Measurements from ENCODE around the gene CLEC2B. TPM values are rescaled to one million over a fixed set of nuclear protein-coding genes. Genes with fewer than 3 reads are reported as not detected.
A peak's percentile ranks its signal among the peaks of the same experiment; 100 is the strongest.

CLEC2B gene
- total RNA-seq (2021) (9.4 and 12.3 TPM in 2 replicates), Bru-seq, nascent RNA (percentile 70 among the genes with signal in this experiment), BruChase-seq, experiment 1, labeled RNA remaining after a 2-hour chase (percentile 55 among the genes with signal in this experiment), BruChase-seq, experiment 2, labeled RNA remaining after a 6-hour chase (percentile 61 among the genes with signal in this experiment)
- long read RNA-seq, transcript CLEC2B-201 (5 exons, 1,700 nt), result major isoform, 25 of 28 reads
- long read RNA-seq, partial matches to known transcripts, result 0 of 28 reads
- long read RNA-seq, other reads (novel, unspliced or antisense), result 3 of 28 reads

DNA sequence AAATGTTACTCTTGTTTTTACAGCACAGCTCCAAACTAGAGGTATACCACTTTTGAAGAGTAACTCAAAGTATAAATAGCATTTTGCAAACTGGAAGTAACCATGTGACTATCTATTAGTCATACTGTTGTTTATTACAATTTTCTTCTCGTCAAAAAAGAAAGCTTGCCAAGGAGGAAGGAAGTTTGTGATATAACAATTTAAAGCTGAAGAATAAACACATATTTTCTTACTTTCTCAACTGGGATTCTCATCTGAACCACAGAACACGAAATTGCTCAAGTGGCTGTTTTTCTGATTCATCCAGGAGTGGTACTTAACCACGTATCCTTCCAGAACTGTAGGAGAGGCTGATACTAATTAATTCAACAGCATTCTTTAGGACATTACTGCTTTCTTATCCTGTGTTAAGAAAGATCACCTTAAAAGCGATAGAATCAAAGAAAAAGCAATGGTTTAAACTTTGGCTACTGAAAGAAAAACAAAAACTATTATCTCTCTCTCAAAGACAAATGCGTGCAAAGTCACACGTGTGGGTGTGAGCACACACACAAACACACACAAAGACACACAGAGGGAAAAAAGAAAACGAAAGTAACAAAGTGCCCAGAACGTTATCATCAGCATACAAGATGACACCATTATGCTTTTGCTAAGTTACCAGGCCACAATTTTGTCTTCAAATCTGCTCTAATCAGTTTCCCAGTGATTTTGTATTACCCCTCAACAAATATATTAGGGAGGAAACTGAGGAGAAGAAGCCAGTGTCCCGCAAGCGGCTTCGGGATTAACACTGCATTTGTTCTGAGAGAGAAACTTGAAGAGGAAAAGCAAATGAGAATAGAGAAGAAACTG is at the start of gene CLEC2B:
Gene CLEC2B, minus strand, starts transcription at position 48 of the 855 bp plus-strand sequence.
- Histone ChIP-seq H3K36me3 (ENCODE audit: insufficient read depth, low read length, poor library complexity, severe bottlenecking) (no peaks in the 10 kb centered on the region), H3K4me3 (ENCODE audit: low read depth, low read length, poor library complexity, severe bottlenecking) (peak within 1 kb of the TSS; percentile 53), H3K4me1 (ENCODE audit: insufficient read depth, low read length, poor library complexity, severe bottlenecking) (peaks cover 4% of the 10 kb centered on the region), H3K27me3 (replicated peaks; ENCODE audit: insufficient read depth, low read depth, low read length, poor library complexity) (no peaks in the 10 kb centered on the region), H3K9me3 (ENCODE audit: low read depth, low read length, poor library complexity, severe bottlenecking) (no peaks in the 10 kb centered on the region), H3K27ac (ENCODE audit: low read depth, low read length, poor library complexity, severe bottlenecking) (peak within 1 kb of the TSS; percentile 74)
- ChIA-PET CTCF (no interaction called here), POLR2A (ENCODE audit: low non-redundant PET) (no interaction called here)
- no peak for TF ChIP-seq CTCF (conservative IDR thresholded peaks at IDR 0.05; ENCODE audit: low read depth, low read length)
- TF ChIP-seq EZH2 (IDR thresholded peaks at IDR 0.05; ENCODE audit: borderline replicate concordance, low read depth, low read length, poor library complexity, severe bottlenecking), result no peak
- intact Hi-C loops (cut with micrococcal nuclease; ENCODE audit: unreplicated experiment), result no loop called here
- BruUV-seq (replicated peaks), result no TSS peak
- DNase-seq (ENCODE audit: low spot score), result peak; percentile 74

DNA sequence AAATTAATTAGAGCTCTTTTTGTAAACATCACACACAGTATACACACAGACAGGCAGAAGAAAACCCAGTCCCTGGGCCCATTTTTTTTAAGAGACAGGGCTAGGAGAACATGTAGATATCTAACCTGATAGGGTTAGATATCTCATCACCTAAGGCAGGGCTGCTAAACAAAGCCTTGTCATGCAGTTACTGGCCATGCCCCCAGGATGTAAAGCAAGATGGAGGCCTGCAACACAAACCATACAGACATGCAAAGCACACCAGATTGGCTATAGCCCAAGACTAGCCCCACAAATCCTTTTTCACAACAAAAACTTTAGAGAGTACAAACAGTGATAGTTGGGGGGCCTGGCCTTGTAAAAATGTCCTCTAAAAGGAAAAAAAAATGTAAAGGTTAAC is 42.6 kb upstream of the CLEC2B start:
- DNase-seq (ENCODE audit: low spot score), result no peak
- BruUV-seq (replicated peaks), result no TSS peak
- Histone ChIP-seq H3K4me3 (ENCODE audit: low read depth, low read length, poor library complexity, severe bottlenecking) (no peak overlapping the region), H3K27me3 (replicated peaks; ENCODE audit: insufficient read depth, low read depth, low read length, poor library complexity) (no peaks in the 10 kb centered on the region), H3K4me1 (ENCODE audit: insufficient read depth, low read length, poor library complexity, severe bottlenecking) (no peaks in the 10 kb centered on the region), H3K27ac (ENCODE audit: low read depth, low read length, poor library complexity, severe bottlenecking) (no peak overlapping the region), H3K9me3 (ENCODE audit: low read depth, low read length, poor library complexity, severe bottlenecking) (peaks cover 22% of the 10 kb centered on the region), H3K36me3 (ENCODE audit: insufficient read depth, low read length, poor library complexity, severe bottlenecking) (no peaks in the 10 kb centered on the region)
- intact Hi-C loops (cut with micrococcal nuclease; ENCODE audit: unreplicated experiment), result no loop called here
- ChIA-PET CTCF (no interaction called here), POLR2A (ENCODE audit: low non-redundant PET) (no interaction called here)
- TF ChIP-seq EZH2 (IDR thresholded peaks at IDR 0.05; ENCODE audit: borderline replicate concordance, low read depth, low read length, poor library complexity, severe bottlenecking), result no peak
- TF ChIP-seq CTCF (conservative IDR thresholded peaks at IDR 0.05; ENCODE audit: low read depth, low read length), result no peak

- Histone ChIP-seq H3K4me1 (ENCODE audit: insufficient read depth, low read length, poor library complexity, severe bottlenecking) (no peaks in the 10 kb centered on the region), H3K36me3 (ENCODE audit: insufficient read depth, low read length, poor library complexity, severe bottlenecking) (no peaks in the 10 kb centered on the region), H3K9me3 (ENCODE audit: low read depth, low read length, poor library complexity, severe bottlenecking) (peaks cover 22% of the 10 kb centered on the region), H3K4me3 (ENCODE audit: low read depth, low read length, poor library complexity, severe bottlenecking) (no peak overlapping the region), H3K27me3 (replicated peaks; ENCODE audit: insufficient read depth, low read depth, low read length, poor library complexity) (no peaks in the 10 kb centered on the region), H3K27ac (ENCODE audit: low read depth, low read length, poor library complexity, severe bottlenecking) (no peak overlapping the region)
- intact Hi-C loops (cut with micrococcal nuclease; ENCODE audit: unreplicated experiment), result no loop called here
- CTCF ChIA-PET, result no interaction called here
- peak; percentile 23 for DNase-seq (ENCODE audit: low spot score)
- TF ChIP-seq EZH2 (IDR thresholded peaks at IDR 0.05; ENCODE audit: borderline replicate concordance, low read depth, low read length, poor library complexity, severe bottlenecking) (no peak), CTCF (conservative IDR thresholded peaks at IDR 0.05; ENCODE audit: low read depth, low read length) (no peak)
- no TSS peak for BruUV-seq (replicated peaks)
- POLR2A ChIA-PET (ENCODE audit: low non-redundant PET), result no interaction called here
Measured at GRCh38 chr12:9910716-9911421, 41.7 kb upstream of the CLEC2B start.
